C4-2B (cell line): ENCODE results near the gene ACSF3.

Source experiments
- H3K27ac ChIP-seq: fragments of 450-650 bp; 2 replicates; pipeline ENCODE4 v1.5.1; 2017
- ZFX ChIP-seq: fragments of 450-650 bp; IDR thresholded peaks from 2 replicates; pipeline ENCODE4 v1.6.1; 2017
- TF ChIP-seq, protein P1 (sequence below): fragments of 450-650 bp; conservative IDR thresholded peaks from 2 replicates; pipeline ENCODE4 v1.5.1; 2017; ENCODE audit warnings: mild to moderate bottlenecking

ACSF3 gene

DNA sequence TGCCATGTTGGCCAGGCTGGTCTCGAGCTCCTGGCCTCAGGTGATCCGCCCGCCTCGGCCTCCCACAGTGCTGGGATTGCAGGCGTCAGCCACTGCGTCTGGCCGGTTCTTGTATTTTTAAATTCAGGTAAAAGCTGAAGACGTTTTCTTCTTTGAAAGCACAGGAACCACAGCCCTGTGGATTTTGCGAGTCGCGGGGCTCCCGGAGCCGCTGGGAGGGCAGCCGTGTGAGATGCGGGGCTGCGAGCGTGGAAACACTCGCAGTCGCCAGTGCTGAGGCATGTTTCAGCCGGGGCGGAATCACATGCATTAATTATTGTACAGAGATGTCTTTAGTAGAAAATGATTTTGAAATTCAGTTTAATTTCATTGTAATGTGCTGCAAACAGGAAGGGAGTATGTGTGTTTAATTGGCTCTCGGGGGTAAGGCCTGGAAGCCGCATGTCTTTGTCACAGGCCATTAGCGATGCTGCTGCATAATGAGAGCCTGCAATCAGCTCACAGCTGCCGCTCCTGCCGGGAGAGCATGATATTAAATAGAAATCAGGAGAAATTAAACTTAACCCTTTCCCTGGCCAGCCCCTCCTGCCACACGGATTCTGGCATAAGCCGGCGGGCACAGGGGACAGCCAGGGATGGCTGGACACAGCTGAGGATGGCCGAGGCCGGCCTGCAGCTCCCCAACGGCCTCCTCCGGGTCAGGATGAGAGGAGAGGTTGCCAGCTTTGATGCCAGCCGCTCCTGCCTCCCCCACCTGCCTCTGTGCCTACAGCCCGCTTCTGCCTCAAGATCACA, 42.5 kb downstream of the ACSF3 start:
- H3K27ac ChIP-seq, result no peak overlapping the region
- TF ChIP-seq ZFX, result no peak
- TF ChIP-seq, protein P1, sequence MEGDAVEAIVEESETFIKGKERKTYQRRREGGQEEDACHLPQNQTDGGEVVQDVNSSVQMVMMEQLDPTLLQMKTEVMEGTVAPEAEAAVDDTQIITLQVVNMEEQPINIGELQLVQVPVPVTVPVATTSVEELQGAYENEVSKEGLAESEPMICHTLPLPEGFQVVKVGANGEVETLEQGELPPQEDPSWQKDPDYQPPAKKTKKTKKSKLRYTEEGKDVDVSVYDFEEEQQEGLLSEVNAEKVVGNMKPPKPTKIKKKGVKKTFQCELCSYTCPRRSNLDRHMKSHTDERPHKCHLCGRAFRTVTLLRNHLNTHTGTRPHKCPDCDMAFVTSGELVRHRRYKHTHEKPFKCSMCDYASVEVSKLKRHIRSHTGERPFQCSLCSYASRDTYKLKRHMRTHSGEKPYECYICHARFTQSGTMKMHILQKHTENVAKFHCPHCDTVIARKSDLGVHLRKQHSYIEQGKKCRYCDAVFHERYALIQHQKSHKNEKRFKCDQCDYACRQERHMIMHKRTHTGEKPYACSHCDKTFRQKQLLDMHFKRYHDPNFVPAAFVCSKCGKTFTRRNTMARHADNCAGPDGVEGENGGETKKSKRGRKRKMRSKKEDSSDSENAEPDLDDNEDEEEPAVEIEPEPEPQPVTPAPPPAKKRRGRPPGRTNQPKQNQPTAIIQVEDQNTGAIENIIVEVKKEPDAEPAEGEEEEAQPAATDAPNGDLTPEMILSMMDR, result no peak

DNA sequence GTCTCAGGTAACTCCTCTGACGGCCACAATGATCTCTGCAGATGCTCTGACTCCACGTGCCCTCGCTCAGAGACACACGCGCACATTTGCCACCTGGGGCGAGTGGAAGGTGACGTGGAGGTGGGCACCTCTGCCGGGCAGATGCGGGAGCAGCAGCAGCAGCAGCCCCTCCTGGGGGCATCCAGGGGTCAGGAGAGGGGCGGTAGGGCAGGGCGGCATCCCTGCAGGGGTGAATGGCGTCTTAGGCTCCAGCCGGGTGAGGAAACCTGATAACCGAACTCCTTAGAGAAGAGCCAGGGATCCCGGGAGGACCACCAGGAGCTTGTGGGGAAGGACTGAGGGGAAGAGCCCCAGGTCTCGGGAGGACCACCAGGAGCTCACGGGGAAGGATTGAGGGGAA, 43.3 kb downstream of the ACSF3 start:
- no peak overlapping the region for H3K27ac ChIP-seq
- TF ChIP-seq, protein P1, result no peak
- TF ChIP-seq ZFX, result no peak

- H3K27ac ChIP-seq, result no peak overlapping the region
- TF ChIP-seq ZFX, result no peak
- TF ChIP-seq, protein P1, result no peak
Measured at GRCh38 chr16:89137666-89138512, 44.2 kb downstream of the ACSF3 start.

DNA sequence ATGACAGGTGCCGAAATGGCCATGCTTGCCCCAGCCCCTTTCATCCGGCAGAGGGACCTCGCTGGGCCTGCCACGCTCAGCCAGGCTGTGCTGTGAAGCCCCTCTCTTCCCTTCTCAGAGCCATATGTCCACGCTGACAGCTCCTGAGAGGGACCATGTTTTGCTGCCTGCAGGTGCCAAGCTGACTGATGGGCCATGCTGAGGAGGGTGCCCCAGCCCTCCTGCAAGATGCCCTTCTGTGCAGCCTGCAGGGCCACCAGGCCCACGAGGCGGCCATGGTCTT, 44.8 kb downstream of the ACSF3 start:
- H3K27ac ChIP-seq, result no peak overlapping the region
- TF ChIP-seq, protein P1, result no peak
- no peak for TF ChIP-seq ZFX

DNA sequence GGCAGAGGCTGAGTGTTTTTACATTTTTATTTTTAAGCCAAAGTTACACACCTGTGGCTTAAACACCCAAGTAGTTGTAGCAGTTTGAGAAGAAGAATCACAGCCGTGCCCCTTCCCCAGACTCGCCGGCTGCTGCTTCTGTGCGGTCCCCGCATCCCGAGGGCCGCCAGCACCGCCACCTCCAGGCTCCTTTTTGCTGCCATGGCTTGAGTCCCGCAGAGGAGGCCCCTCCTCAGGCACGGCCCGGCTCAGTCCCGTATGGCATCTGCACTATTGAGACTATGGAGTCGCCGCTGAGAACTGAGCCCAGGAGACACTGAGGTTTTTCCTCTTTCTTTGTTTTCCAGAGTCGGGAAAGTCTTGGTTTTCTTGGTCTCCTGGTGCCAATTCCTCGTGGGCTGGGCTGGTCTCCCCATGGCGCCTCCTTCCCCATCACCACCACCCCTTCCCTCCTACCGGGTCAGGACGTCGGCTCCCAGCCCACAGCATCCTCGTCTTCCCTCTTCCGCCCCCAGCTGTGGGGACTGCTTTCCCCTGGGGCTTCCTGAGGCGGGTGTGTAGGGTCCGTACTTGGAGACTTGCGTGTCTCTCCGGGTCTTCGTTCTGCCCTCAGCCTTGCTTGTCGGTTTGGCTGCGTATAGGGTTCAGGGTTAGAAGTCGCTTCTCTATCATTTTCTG, 45.3 kb downstream of the ACSF3 start:
- no peak for TF ChIP-seq ZFX
- TF ChIP-seq, protein P1, result no peak
- H3K27ac ChIP-seq, result no peak overlapping the region

DNA sequence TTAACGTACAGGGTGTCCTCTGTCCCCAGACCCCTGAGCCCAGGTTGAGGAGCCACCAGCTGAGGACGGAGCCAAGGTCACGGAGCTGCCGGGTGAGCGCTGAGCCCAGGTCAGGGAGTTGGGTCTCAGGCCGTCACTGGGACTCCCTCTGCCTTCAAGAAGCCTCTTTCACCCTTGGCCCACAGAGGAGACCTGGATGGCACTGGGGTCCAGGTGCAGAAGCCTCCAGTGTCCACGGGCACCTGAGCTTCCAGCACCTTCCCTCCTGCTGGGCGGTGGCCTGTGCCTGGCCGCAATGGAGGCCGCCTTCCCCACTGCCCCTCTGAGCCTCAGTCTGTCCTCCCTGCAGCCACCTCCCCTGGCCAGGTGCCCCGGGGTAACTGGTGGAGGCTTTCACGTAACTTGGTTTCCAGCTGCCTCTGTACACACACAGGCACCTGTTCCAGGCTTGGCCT, 46.3 kb downstream of the ACSF3 start:
- TF ChIP-seq, protein P1, result no peak
- no peak for TF ChIP-seq ZFX
- no peak overlapping the region for H3K27ac ChIP-seq

DNA sequence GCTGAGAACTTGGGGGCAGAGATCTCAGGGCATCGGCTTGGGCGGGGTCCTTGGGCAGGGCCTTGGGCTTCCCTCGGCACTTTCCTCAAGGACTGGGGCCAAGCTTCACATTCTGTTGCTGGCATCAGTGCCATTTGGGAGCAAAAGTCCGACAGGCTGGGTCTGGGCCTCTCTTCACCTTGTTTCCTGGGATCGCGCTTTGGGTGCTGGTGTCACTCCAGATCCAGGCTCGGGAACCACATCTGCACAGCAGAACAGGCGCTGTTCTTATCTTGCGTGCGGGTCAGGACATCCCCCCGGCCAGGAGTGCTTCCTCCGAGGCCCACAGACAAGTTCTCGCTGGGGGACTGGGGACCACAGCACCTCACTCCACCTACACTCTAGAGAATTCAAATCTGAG, 46.7 kb downstream of the ACSF3 start:
- TF ChIP-seq, protein P1, result no peak
- TF ChIP-seq ZFX, result no peak
- H3K27ac ChIP-seq, result no peak overlapping the region
